ENCODE data around the gene GCG.

GCG gene

DNA sequence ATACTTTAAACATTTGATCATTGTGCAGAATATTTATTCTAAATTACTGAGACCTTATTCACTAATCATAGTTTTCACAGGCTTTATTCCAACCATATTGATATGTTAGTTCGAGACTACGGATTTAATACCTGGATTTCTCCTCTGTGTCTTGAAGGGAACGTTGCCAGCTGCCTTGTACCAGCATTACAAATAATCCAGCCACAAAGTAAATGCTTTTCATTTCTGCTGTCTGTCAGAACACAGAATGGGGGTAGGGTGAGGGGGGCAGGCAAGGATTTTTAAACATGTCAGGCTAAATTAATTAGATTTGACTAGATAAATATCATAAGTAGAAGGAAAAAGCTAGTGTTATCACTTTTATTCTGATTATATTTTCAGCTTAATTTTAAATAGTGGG is 3.1 kb downstream of the GCG start:
- no peak for DNase-seq

GRCh38 chr2:162143969-162144368 is 8.1 kb downstream of the GCG start:
- no peak for DNase-seq

DNA sequence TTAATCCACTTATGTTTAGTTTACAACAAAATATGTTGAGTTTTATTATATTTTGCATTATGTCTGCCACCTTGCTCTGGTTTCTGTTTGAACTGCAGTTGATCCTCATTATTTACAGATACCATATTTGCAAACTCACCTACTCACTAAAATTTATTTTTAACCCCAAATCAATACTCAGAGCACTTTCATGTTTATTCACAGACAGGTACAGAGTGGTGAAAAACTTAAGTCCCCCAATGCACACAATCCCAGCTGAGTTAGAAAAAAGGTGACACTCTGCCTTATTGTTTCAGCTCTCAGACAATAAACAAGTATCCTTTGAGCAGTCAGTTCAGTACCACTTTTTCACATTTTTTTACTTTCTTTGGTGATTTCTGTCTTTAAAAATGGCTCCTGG is 13.7 kb downstream of the GCG start:
- no peak for DNase-seq

DNA sequence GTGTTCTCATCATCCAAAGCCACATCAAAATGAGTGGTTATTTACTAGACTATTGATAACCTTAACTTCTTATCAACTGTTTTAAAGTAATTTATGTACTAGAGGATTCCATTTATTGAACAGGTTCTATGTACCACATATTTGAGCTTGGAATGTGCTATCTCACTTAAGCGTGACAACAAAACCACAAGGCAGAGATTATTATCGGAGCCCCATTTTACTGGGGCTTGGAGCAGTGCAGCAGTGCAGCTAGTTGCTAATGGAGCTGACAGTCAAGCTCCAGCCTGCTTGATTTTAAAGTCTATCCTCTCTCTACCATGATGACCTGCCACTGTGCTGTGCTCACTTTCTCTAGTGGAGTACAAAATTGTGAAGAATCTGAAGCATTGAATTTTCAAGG is 24.6 kb downstream of the GCG start:
- no peak for DNase-seq

DNA sequence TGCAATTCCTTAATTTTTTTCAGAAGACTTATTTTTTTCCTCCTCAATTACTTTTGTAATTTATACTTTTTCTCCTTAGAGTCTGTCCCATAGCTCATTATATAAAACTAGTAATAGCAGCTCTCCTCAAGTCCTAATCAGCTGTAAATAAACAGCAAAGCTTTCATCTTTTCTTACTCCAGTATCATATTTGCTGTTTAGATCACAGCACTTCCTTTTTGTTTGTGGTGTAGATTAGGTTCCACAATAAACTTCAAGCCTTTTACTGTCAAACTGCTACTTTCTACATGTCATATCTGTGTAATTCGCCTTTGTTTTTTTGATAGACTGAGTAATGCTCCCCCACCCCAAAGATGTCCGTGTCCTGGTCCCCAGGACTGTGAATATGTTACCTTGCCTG is 25.5 kb downstream of the GCG start:
- no peak for DNase-seq

DNA sequence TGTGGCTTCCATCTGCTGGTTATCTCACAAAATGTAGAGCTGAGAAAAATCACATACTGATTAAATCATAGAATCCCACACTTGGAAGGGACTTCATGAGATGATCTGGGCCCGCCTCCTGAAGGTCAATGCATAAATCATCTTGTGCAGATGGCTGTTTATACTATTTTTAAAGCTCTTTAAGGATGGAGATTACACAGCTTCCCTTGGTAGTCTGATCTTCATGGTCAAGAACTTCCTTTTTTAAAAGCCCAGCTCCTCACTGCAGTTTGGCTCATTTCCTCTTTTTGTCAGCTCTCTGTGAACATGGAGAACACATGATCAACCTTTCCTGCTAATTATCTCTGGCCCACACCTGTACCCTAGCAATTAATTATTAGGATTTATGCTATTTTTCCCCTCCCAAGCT is 25.9 kb downstream of the GCG start:
- peak; percentile 62 to 78 (median 77) for DNase-seq

DNA sequence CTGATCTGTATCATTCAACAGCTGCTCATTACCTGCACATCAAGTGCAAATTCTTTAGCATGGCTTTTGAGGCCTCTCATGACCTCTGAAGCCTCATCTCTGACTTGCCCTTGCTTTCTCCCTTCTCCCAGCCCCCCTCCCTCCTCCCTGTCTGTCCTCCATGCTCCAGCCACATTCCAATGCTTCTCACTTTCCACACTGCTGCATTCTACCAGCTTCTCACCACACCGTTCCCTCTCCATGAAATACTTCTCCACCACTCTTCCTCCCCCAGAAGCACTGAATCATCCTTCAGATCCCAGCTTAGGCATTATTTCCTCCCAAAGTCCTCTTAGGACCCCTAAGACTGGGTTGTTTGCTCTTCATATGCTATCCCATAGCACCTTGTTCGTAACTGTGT is 26.9 kb downstream of the GCG start:
- no peak for DNase-seq

- DNase-seq = peak; percentile 75 to 91 (median 89)
Observed at GRCh38 chr2:162123806-162124758, 28.0 kb downstream of the GCG start.

DNA sequence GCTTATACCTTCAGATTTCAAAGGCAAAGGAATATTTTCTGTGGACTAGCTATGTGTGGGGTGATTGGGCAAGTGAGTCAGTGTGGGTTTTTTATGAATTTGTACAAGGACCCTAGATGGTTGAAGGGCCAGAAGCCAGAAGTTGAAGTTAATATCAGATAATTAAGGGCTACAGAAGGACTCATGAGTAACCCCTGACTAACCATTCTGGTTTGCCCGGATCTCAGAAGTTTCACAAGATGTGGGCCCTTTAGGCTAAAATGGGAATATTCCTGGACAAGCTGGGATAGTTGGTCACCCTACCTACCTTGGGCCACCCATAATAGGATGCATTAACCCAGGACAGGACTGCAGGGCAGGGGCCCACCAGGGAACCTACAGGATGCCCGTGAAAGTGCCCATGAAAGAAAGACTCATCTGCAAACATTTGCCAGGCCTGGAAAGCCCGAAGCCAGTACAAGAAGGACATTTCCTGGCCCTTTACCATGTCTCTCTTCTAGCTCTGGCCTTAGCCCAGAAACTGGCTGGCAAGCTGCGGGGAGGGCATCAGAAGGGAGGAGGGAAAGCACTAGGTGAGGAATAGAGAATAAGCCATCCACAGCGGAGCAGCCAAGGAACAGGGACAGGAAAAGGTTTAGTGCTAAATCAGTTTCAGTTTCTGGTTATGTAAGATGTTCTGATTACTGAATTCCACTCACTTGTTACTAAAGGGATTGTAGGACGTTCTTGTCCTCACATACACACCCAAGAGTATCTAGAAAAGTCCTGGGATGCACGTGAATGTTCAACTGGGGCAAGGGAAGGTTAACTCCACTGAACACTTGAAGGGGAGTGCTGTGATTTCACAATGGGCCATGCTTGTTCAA is 33.6 kb downstream of the GCG start:
- DNase-seq = peak; percentile 27 to 57 (median 47)

- DNase-seq = no peak
Observed at GRCh38 chr2:162116352-162116751, 35.7 kb downstream of the GCG start.

GRCh38 chr2:162115076-162115475 is 37.0 kb downstream of the GCG start:
- no peak for DNase-seq

GRCh38 chr2:162114271-162114670 is 37.8 kb downstream of the GCG start:
- DNase-seq = peak in 1 of 3 donors; percentile 38

GRCh38 chr2:162113776-162114168 is 38.3 kb downstream of the GCG start:
- DNase-seq = peak; percentile 69 to 80 (median 75)

DNA sequence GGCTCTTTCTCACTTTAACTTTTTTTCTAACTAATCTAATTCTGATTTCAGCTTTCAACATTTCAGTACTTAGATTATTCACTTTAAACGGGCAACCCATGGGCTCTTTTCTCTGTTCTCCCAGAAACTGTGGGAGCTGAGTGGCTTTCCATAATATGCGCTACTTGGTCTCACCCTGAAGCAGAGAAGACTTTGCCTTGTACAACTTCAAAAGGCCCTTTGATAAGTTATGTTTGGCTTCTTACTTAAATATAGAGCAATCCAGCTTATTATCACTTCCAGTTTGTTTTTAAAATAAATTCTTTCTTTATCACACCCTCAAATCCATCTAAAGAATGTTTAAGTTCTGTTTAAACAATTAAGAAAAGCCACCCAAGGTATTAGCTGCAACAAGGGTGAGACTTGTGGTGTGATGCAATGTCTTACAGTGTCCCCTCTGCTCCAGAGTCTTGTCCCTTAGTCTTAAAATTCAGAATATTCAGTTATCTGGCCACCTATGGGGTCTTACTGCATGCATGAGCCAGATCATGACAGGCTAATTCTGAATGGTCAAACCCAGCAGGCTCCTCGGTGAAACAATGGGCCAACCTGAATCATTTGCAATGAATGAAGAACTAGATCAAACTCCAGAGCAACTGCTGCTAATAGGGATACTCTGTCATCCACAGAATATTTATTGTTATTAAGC is 38.8 kb downstream of the GCG start:
- no peak for DNase-seq

DNA sequence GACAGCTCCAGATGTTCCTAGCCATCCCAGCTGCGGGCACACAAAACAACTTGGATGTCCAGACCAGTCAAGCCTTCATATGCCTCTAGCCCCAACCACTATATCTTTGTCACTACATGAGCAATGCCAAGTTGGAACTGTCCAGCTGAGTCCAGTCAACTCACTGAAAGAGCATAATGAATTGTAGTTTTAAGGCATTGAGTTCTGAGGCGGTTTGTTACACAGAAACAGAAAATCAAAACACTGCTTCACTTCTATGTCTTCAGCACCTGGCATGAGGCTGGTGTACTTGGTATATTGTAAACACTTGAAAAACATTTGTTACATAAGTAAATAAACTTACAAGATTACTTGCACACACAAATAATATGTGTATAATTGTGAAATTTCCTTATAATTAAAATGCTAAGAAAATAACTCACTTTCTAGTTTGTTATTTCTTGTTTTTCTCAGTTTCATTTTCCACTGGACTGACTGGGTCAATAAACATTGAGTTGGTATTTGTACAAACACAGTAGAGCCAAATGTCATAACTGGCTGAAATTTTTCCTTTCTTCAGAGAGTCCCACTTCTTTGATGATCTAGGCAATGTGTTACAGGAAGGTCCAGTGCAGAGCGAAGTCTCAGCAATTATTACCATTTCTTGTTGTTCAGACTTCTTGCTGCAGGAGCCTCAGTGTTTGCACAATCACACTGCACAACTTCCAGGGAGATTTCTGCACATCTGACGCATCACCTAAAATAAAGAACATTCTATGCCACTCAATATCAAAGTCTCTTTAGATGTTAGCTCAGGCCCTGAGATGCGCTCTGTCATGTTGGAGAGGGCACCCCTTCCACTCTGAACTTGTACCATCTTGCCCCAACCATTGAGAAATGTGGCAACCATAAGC is 39.8 kb downstream of the GCG start:
- DNase-seq = peak; percentile 53 to 60 (median 59)

- DNase-seq = no peak
Observed at GRCh38 chr2:162107361-162107901, 44.6 kb downstream of the GCG start.

GRCh38 chr2:162106746-162107145 is 45.3 kb downstream of the GCG start:
- no peak for DNase-seq

GRCh38 chr2:162106146-162106551 is 45.9 kb downstream of the GCG start:
- DNase-seq = no peak

DNA sequence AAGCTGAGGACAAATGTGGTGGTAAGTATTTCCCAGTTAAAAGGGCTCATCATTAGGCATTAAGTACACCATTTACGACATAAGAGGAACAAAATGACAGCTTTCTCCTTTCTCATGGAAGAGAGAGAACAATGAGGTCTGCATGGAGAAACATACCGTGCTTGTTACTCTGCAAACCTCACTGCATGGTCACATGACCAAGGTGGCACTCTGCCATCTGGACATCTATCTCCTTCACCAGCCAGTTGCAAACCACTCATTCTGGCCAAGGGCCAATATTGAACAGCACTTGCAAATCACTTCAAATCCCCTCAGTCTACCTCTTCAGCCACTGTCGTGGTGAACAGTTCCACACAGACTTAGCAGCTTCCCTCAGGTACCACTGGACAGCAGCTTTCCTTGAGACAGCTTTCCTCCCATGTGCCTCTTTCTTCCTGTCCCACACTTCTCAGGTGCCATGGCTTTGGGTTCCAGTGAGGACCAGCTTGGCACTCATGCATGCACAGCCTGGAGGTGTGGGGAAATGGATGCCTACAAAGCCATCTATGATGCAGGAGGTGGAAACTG is 48.5 kb downstream of the GCG start:
- DNase-seq = no peak

GRCh38 chr2:162100579-162100978 is 51.5 kb downstream of the GCG start:
- DNase-seq = no peak

GRCh38 chr2:162099836-162100235 is 52.2 kb downstream of the GCG start:
- no peak for DNase-seq
